Measurements from ENCODE around the gene MLYCD.

DNA sequence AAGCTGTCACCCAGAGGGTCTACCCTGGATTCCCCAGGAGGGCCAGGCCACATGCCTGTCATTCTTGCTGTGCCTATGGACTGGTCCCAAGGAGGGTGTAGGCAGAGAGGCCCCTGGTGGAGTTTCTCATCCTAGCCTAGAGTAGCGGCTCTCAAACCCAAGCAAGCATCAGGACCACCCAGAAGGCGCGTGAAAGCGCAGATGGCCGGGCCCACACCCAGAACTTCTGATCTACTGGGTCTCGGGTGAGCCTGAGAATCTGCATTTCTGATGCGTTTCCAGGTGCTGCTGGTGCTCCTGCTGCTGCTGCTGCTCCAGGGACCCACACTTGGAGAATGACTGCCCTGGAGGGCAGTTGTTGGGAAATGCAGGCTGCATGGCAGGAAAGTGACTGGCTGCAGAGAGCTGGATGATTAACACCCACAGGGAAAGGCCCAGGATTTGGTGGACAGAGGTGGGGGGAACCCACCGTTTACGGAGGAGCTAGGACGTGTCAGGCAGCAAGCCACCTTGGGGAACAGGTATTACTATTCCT lies 44.7 kb downstream of the MLYCD start:
- TF ChIP-seq, protein P1, sequence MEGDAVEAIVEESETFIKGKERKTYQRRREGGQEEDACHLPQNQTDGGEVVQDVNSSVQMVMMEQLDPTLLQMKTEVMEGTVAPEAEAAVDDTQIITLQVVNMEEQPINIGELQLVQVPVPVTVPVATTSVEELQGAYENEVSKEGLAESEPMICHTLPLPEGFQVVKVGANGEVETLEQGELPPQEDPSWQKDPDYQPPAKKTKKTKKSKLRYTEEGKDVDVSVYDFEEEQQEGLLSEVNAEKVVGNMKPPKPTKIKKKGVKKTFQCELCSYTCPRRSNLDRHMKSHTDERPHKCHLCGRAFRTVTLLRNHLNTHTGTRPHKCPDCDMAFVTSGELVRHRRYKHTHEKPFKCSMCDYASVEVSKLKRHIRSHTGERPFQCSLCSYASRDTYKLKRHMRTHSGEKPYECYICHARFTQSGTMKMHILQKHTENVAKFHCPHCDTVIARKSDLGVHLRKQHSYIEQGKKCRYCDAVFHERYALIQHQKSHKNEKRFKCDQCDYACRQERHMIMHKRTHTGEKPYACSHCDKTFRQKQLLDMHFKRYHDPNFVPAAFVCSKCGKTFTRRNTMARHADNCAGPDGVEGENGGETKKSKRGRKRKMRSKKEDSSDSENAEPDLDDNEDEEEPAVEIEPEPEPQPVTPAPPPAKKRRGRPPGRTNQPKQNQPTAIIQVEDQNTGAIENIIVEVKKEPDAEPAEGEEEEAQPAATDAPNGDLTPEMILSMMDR (IDR thresholded peaks at IDR 0.05) = no peak
- no peak for TF ChIP-seq POLR2A (IDR thresholded peaks at IDR 0.05)

Measured in ovary (tissue), 3 donors.